GM12874 (cell line): ENCODE results near the gene MEF2A.

Source experiments
- CTCF ChIP-seq: IDR thresholded peaks from 2 replicates; pipeline ENCODE4 v1.5.1; 2011; ENCODE audit warnings: low read depth, mild to moderate bottlenecking, control low read depth, low read length, moderate library complexity; ENCODE audit not compliant: insufficient read depth

The MEF2A gene

GRCh38 chr15:99683000-99683670, 117.4 kb downstream of the MEF2A start:
- TF ChIP-seq CTCF: no peak

GRCh38 chr15:99686290-99686689, 120.5 kb downstream of the MEF2A start:
- TF ChIP-seq CTCF: no peak

- TF ChIP-seq CTCF: no peak
Observed at GRCh38 chr15:99692825-99693224, 127.0 kb downstream of the MEF2A start.

GRCh38 chr15:99696096-99696495, 130.3 kb downstream of the MEF2A start:
- no peak for TF ChIP-seq CTCF

GRCh38 chr15:99702895-99703602, 137.3 kb downstream of the MEF2A start:
- TF ChIP-seq CTCF: no peak

GRCh38 chr15:99703603-99704443, 138.0 kb downstream of the MEF2A start:
- TF ChIP-seq CTCF: peak; percentile 7; the same call in 1 of the 2 replicates

- peak; percentile 46 for TF ChIP-seq CTCF
Observed at GRCh38 chr15:99704444-99704838, 138.7 kb downstream of the MEF2A start.
